Neural progenitor cell (in vitro differentiated cells): ENCODE measurements around the gene CHST13. TPM values are rescaled to one million over a fixed set of nuclear protein-coding genes. Genes with fewer than 3 reads are reported as not detected.

ENCODE experiments used
- DNase-seq: peaks from one replicate; pipeline ENCODE4 v3.0.0-alpha.2; 2016; ENCODE audit warnings: low spot score
- H2AFZ ChIP-seq: fragments of 200-600 bp; sonication (generic); replicated peaks from 2 replicates; pipeline ENCODE4 v1.6.1; 2016; ENCODE audit warnings: antibody characterized with exemption
- H3F3A ChIP-seq: fragments of 200-600 bp; sonication (generic); 2 replicates; pipeline ENCODE4 v1.6.1; 2016; ENCODE audit warnings: antibody characterized with exemption, low read depth
- H3K27ac ChIP-seq: fragments of 200-600 bp; sonication (generic); 2 replicates; pipeline ENCODE4 v1.5.1; 2016; ENCODE audit warnings: mild to moderate bottlenecking
- H3K27me3 ChIP-seq: fragments of 200-600 bp; sonication (generic); 2 replicates; pipeline ENCODE4 v1.6.1; 2016; ENCODE audit warnings: mild to moderate bottlenecking, moderate library complexity
- H3K36me3 ChIP-seq: fragments of 200-600 bp; sonication (generic); 2 replicates; pipeline ENCODE4 v1.5.1; 2016
- H3K4me1 ChIP-seq: fragments of 200-600 bp; sonication (generic); 2 replicates; pipeline ENCODE4 v1.6.1; 2016; ENCODE audit warnings: mixed run types
- H3K4me2 ChIP-seq: fragments of 200-600 bp; sonication (generic); 2 replicates; pipeline ENCODE4 v1.6.1; 2016
- H3K4me3 ChIP-seq: fragments of 200-600 bp; sonication (generic); 2 replicates; pipeline ENCODE4 v1.5.1; 2016
- H3K79me2 ChIP-seq: fragments of 200-600 bp; sonication (generic); 2 replicates; pipeline ENCODE4 v1.6.1; 2016; ENCODE audit warnings: low read depth
- H3K9ac ChIP-seq: fragments of 200-600 bp; sonication (generic); 2 replicates; pipeline ENCODE4 v1.6.1; 2016
- H3K9me3 ChIP-seq: fragments of 200-600 bp; sonication (generic); 2 replicates; pipeline ENCODE4 v1.5.1; 2016; ENCODE audit warnings: low read depth
- H4K20me1 ChIP-seq: fragments of 200-600 bp; sonication (generic); 2 replicates; pipeline ENCODE4 v1.6.1; 2016; ENCODE audit warnings: low read depth
- H3K27ac Mint-ChIP-seq: 3 replicates; pipeline ENCODE4 v1.8.0; 2021; ENCODE audit warnings: mixed read lengths
- H3K27me3 Mint-ChIP-seq: 2 replicates; pipeline ENCODE4 v1.8.0; 2022; ENCODE audit warnings: low read depth, mild to moderate bottlenecking, inconsistent platforms, moderate library complexity, mixed read lengths; ENCODE audit not compliant: insufficient read depth
- H3K36me3 Mint-ChIP-seq: 3 replicates; pipeline ENCODE4 v1.8.0; 2021; ENCODE audit warnings: mixed read lengths
- H3K4me1 Mint-ChIP-seq: 3 replicates; pipeline ENCODE4 v1.8.0; 2021; ENCODE audit warnings: mixed read lengths
- H3K4me3 Mint-ChIP-seq: 3 replicates; pipeline ENCODE4 v1.8.0; 2021; ENCODE audit warnings: mild to moderate bottlenecking, moderate library complexity, mixed read lengths
- H3K9me3 Mint-ChIP-seq: 3 replicates; pipeline ENCODE4 v1.8.0; 2020; ENCODE audit warnings: mixed read lengths
- CTCF ChIP-seq: fragments of 200-600 bp; sonication (generic); IDR thresholded peaks from 2 replicates; pipeline ENCODE4 v1.5.1; 2017; ENCODE audit warnings: antibody characterized with exemption, mild to moderate bottlenecking
- EZH2 ChIP-seq: fragments of 200-600 bp; sonication (generic); IDR thresholded peaks from 2 replicates; pipeline ENCODE4 v1.6.1; 2017; ENCODE audit warnings: antibody characterized with exemption, mild to moderate bottlenecking, moderate library complexity
- EZH2phosphoT487 ChIP-seq: fragments of 200-600 bp; sonication (generic); IDR thresholded peaks from 2 replicates; pipeline ENCODE4 v1.6.1; 2017; ENCODE audit warnings: antibody characterized with exemption
- total RNA-seq: library from RNA; depleted of rRNA; stranded (reverse); fragments of >200 nt; gene quantifications from 2 replicates; pipeline ENCODE4 v1.2.3, GENCODE V29; 2015; ENCODE audit warnings: low replicate concordance

The CHST13 gene
- total RNA-seq, 1 donor from 2014 or later = 0.09 TPM

DNA sequence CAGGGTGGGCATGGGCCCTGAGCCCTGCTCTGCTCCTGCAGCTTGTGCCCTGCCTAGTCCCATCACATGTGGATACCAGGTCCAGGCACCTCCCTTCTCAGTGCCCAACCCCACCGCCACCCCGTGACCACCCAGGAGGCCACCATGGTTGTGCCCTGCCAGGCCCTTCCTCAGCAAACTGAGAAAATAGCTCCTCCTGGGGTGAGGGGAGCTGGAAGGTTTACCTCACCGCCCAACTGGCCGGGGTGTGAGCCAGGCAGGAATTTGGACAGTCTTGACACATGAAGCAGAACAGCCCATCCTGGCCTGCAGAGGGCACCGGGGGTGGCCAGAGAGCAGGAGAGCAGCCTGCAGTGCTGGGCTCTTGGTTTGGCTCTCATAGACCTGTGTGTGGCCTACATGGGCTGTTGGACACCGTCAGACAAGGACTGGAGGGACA lies 46.2 kb downstream of the CHST13 start:
- Histone ChIP-seq H3K4me2 (no peak overlapping the region), H3K36me3 (no peaks in the 10 kb centered on the region), H2AFZ (no peak overlapping the region), H3K27me3 (peaks cover 4% of the 10 kb centered on the region), H3F3A (no peaks in the 10 kb centered on the region), H3K4me3 (no peak overlapping the region), H4K20me1 (no peaks in the 10 kb centered on the region), H3K4me1 (no peaks in the 10 kb centered on the region), H3K9me3 (no peaks in the 10 kb centered on the region), H3K79me2 (no peaks in the 10 kb centered on the region), H3K27ac (no peak overlapping the region), H3K9ac (no peak overlapping the region)
- DNase-seq = peak; percentile 28
- Mint-ChIP-seq H3K9me3 (no peaks in the 10 kb centered on the region), H3K27me3 (no peaks in the 10 kb centered on the region), H3K4me1 (peaks cover 3% of the 10 kb centered on the region), H3K27ac (no peak overlapping the region), H3K4me3 (no peak overlapping the region), H3K36me3 (no peaks in the 10 kb centered on the region)
- peak; percentile 27 for TF ChIP-seq CTCF
- no peak for TF ChIP-seq EZH2

DNA sequence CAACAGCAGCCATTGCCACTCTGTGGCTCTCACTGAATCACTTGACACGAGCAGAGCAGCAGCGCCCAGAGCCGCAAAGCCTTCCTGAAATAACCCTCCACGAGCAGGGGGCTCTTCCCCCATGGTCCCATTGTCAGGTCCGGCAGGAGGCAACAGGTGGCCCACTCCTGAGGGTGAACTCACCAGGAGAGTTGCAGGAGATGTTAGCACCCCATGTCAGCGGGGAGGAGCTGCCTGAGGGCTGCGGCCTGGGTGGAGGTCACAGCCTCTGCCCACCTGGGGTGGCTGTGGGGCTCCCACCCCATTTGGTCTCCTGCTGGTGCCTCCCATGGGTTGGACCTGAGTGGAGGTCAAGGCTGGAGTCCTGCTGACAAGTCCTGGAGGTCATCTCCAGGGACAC lies 47.1 kb downstream of the CHST13 start:
- DNase-seq = no peak

GRCh38 chr3:126573492-126574117 lies 49.6 kb downstream of the CHST13 start:
- Histone ChIP-seq H3K9ac (no peak overlapping the region), H3F3A (no peaks in the 10 kb centered on the region), H3K27me3 (no peaks in the 10 kb centered on the region), H3K4me3 (no peak overlapping the region), H2AFZ (no peak overlapping the region), H3K27ac (no peak overlapping the region), H3K36me3 (no peaks in the 10 kb centered on the region), H3K79me2 (no peaks in the 10 kb centered on the region), H4K20me1 (no peaks in the 10 kb centered on the region), H3K9me3 (no peaks in the 10 kb centered on the region), H3K4me2 (no peak overlapping the region), H3K4me1 (no peaks in the 10 kb centered on the region)
- Mint-ChIP-seq H3K9me3 (no peaks in the 10 kb centered on the region), H3K4me1 (peaks cover 3% of the 10 kb centered on the region), H3K36me3 (no peaks in the 10 kb centered on the region), H3K27ac (no peak overlapping the region), H3K4me3 (no peak overlapping the region), H3K27me3 (no peaks in the 10 kb centered on the region)
- TF ChIP-seq EZH2phosphoT487 = no peak
- TF ChIP-seq CTCF = no peak
- TF ChIP-seq EZH2 = no peak
- no peak for DNase-seq

More for the DNA sequence above, 47.1 kb downstream of the CHST13 start:
- no peak overlapping the region for H2AFZ ChIP-seq
- Mint-ChIP-seq H3K9me3 (no peaks in the 10 kb centered on the region), H3K4me3 (no peak overlapping the region), H3K27ac (no peak overlapping the region), H3K27me3 (no peaks in the 10 kb centered on the region), H3K36me3 (no peaks in the 10 kb centered on the region), H3K4me1 (peaks cover 3% of the 10 kb centered on the region)
- H4K20me1 ChIP-seq = no peaks in the 10 kb centered on the region
- H3K79me2 ChIP-seq = no peaks in the 10 kb centered on the region
- no peak overlapping the region for H3K27ac ChIP-seq
- no peaks in the 10 kb centered on the region for H3K36me3 ChIP-seq
- TF ChIP-seq EZH2phosphoT487 (no peak), EZH2 (no peak), CTCF (no peak)
- H3K4me1 ChIP-seq = no peaks in the 10 kb centered on the region
- no peaks in the 10 kb centered on the region for H3K9me3 ChIP-seq
- no peak overlapping the region for H3K9ac ChIP-seq
- H3F3A ChIP-seq = no peaks in the 10 kb centered on the region
- H3K4me2 ChIP-seq = no peak overlapping the region
- no peak overlapping the region for H3K4me3 ChIP-seq
- peaks cover under 1% of the 10 kb centered on the region for H3K27me3 ChIP-seq
